ENCODE measurements around the gene PLPP3. TPM values are rescaled to one million over a fixed set of nuclear protein-coding genes. Genes with fewer than 3 reads are reported as not detected.

PLPP3 gene
- total RNA-seq, 4 donors from 2014 or later, result 16.5 to 116 (median 33.5) TPM

DNA sequence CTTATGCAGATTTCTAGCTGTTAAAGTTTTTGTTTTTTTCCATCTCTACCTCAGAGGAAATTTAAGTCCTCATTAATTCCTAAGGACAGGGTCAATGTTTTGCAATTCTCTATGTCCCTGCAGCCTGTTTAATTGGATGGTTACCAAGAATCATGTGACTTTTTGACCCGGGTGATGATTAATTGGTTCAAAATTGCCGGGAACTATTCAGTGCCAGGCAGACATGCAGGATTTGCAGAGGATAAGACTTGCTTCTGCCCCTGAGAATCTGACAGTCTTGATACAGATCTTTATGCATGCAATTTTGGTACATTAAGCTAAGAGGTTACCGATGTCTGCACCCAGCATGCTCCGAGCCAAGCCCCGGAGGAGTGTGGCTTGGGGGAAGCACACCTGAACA is 87.9 kb downstream of the PLPP3 start:
- TF ChIP-seq CTCF (IDR thresholded peaks at IDR 0.05) (no peak), POLR2A (IDR thresholded peaks at IDR 0.05) (no peak)
- no peak overlapping the region for H3K4me3 ChIP-seq
- no peak for DNase-seq
- H3K9me3 ChIP-seq, result no peaks in the 10 kb centered on the region
- peaks cover 10 to 24% (median 17%) of the 10 kb centered on the region in 3 donors for H3K4me1 ChIP-seq
- no peaks in the 10 kb centered on the region for H3K27me3 ChIP-seq
- intact Hi-C loops (cut with DNase I), result no loop called here
- 11 to 25% methylated on average over 5 of the region's 5 CpGs for WGBS, 2 donors
- no peak overlapping the region for H3K27ac ChIP-seq
- peaks cover 0 to 41% (median 8%) of the 10 kb centered on the region in 3 donors for H3K36me3 ChIP-seq

- Histone ChIP-seq H3K27me3 (no peaks in the 10 kb centered on the region), H3K36me3 (peaks cover 0 to 33% (median 1%) of the 10 kb centered on the region in 3 donors), H3K4me3 (no peak overlapping the region), H3K4me1 (peaks cover 10 to 24% (median 17%) of the 10 kb centered on the region in 3 donors), H3K27ac (peak overlapping the region in 1 of 4 donors; percentile 42), H3K9me3 (no peaks in the 10 kb centered on the region)
- TF ChIP-seq CTCF (IDR thresholded peaks at IDR 0.05) (no peak), POLR2A (IDR thresholded peaks at IDR 0.05) (no peak)
- intact Hi-C loops (cut with DNase I), result no loop called here
- DNase-seq, result no peak
- WGBS, 2 donors, result 45 to 63% methylated on average over 2 of the region's 2 CpGs
These were observed 88.7 kb downstream of the PLPP3 start for GRCh38 chr1:56490619-56491018.

GRCh38 chr1:56489695-56490094 is 89.7 kb downstream of the PLPP3 start:
- no peaks in the 10 kb centered on the region for H3K27me3 ChIP-seq

GRCh38 chr1:56484695-56485094 is 94.7 kb downstream of the PLPP3 start:
- DNase-seq, result no peak
- Histone ChIP-seq H3K4me1 (no peaks in the 10 kb centered on the region), H3K9me3 (no peaks in the 10 kb centered on the region), H3K4me3 (no peak overlapping the region), H3K27ac (no peak overlapping the region), H3K36me3 (no peaks in the 10 kb centered on the region), H3K27me3 (no peaks in the 10 kb centered on the region)
- no peak for TF ChIP-seq POLR2A (IDR thresholded peaks at IDR 0.05)
- intact Hi-C loops (cut with DNase I), result no loop called here

More at GRCh38 chr1:56489695-56490094, 89.7 kb downstream of the PLPP3 start:
- TF ChIP-seq CTCF (IDR thresholded peaks at IDR 0.05) (no peak), POLR2A (IDR thresholded peaks at IDR 0.05) (no peak)
- Histone ChIP-seq H3K27ac (no peak overlapping the region), H3K4me3 (no peak overlapping the region), H3K9me3 (no peaks in the 10 kb centered on the region), H3K4me1 (peaks cover 10 to 24% (median 17%) of the 10 kb centered on the region in 3 donors), H3K36me3 (peaks cover 0 to 24% (median 0%) of the 10 kb centered on the region in 3 donors)
- 69 to 72% methylated on average over 8 of the region's 8 CpGs for WGBS, 2 donors
- DNase-seq, result no peak
- intact Hi-C loops (cut with DNase I), result no loop called here

DNA sequence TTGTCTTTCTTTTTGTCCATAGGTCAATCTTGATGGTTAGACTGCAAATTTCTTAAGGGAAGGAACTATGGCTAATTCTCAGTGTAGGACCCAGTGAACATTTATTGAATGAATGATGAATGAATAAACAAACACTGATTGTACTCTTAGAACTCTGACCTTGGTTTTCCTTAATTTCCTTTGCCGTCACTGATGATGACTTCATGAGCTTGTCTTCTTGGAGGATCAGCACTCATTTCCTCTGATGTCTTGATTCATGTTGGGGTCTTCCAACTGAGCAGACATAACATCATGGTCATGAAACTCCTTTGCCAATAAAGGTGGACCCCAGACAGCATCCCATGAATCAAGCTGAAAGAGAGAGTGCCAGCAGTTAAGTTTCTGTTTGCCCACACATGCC is 96.3 kb downstream of the PLPP3 start:
- no peak for TF ChIP-seq POLR2A (IDR thresholded peaks at IDR 0.05)
- TF ChIP-seq CTCF (IDR thresholded peaks at IDR 0.05), result no peak
- peaks cover 0 to 8% (median 4%) of the 10 kb centered on the region in 3 donors for H3K4me1 ChIP-seq
- WGBS, 2 donors, result 89 to 92% methylated on average over 1 of the region's 1 CpG
- H3K27me3 ChIP-seq, result no peaks in the 10 kb centered on the region
- intact Hi-C loops (cut with DNase I), result no loop called here
- DNase-seq, result no peak
- no peaks in the 10 kb centered on the region for H3K36me3 ChIP-seq
- H3K4me3 ChIP-seq, result no peak overlapping the region
- H3K27ac ChIP-seq, result no peak overlapping the region
- H3K9me3 ChIP-seq, result no peaks in the 10 kb centered on the region

GRCh38 chr1:56482486-56482885 is 96.9 kb downstream of the PLPP3 start:
- TF ChIP-seq POLR2A (IDR thresholded peaks at IDR 0.05) (no peak), CTCF (IDR thresholded peaks at IDR 0.05) (no peak)
- intact Hi-C loops (cut with DNase I), result no loop called here
- Histone ChIP-seq H3K36me3 (no peaks in the 10 kb centered on the region), H3K27ac (no peak overlapping the region), H3K9me3 (no peaks in the 10 kb centered on the region), H3K4me3 (no peak overlapping the region), H3K4me1 (peaks cover 0 to 15% (median 4%) of the 10 kb centered on the region in 3 donors), H3K27me3 (no peaks in the 10 kb centered on the region)
- 80 to 90% methylated on average over 1 of the region's 1 CpG for WGBS, 2 donors
- no peak for DNase-seq

All from esophagus squamous epithelium (tissue), 5 donors.